Keratinocyte (primary cell): ENCODE data around the gene GAMT.

Experiments used
- CTCF ChIP-seq, 3 experiments: IDR thresholded peaks in 1 of 3; conservative IDR thresholded peaks in 1 of 3; optimal IDR thresholded peaks in 1 of 3; 2 replicates in 2 of 3; 3 replicates in 1 of 3; pipeline versions ENCODE3 to v1.5.1; 2011; ENCODE audit warnings: low read length in 3 of 3, mild to moderate bottlenecking in 3 of 3, moderate library complexity in 2 of 3, control low read depth in 1 of 3, inconsistent platforms in 1 of 3; ENCODE audit not compliant: insufficient read depth in 2 of 3; ENCODE audit errors: extremely low read depth in 1 of 3
- EZH2 ChIP-seq: IDR thresholded peaks from one replicate; pipeline ENCODE4 v1.6.1; 2012; ENCODE audit warnings: inconsistent platforms, mild to moderate bottlenecking, low read length, moderate library complexity

GRCh38 chr19:1422360-1422759, 21.0 kb upstream of the GAMT start:
- no peak for TF ChIP-seq CTCF (optimal IDR thresholded peaks at IDR 0.05 in 1 of 3, IDR thresholded peaks at IDR 0.05 in 1 of 3, conservative IDR thresholded peaks at IDR 0.05 in 1 of 3; ENCODE audit: extremely low read depth in 1 of 3, insufficient read depth in 2 of 3, low read length in 3 of 3)
- TF ChIP-seq EZH2, result no peak
